B cell (primary cell): ENCODE data around the gene LPGAT1. TPM values are rescaled to one million over a fixed set of nuclear protein-coding genes. Genes with fewer than 3 reads are reported as not detected.

Experiments
- ATAC-seq: fragments of 200-7000 bp; cut with Tn5 transposase; one replicate; pipeline ENCODE4 v1.10.0; 2021; ENCODE audit warnings: low read depth, mild to moderate bottlenecking, moderate number of reproducible peaks, moderate library complexity
- CTCF ChIA-PET: fragments of 350-600 bp; sonication (Branson Sonifier 250); formaldehyde crosslinking; loops from one replicate; lab custom pipeline; 2021; ENCODE audit warnings: antibody characterized with exemption, inconsistent platforms; lab: Charles Lee
- POLR2A ChIA-PET: fragments of 350-600 bp; sonication (Branson Sonifier 250); formaldehyde crosslinking; loops from one replicate; lab custom pipeline; 2021; ENCODE audit warnings: antibody characterized with exemption; lab: Charles Lee
- DNase-seq: peaks from one replicate; pipeline ENCODE4 v3.0.0; 2013
- H2AFZ ChIP-seq: 2 replicates; pipeline ENCODE4 v1.6.1; 2012; ENCODE audit warnings: mild to moderate bottlenecking, low read depth, low read length; ENCODE audit not compliant: insufficient read depth, poor library complexity, severe bottlenecking
- H3K27ac ChIP-seq, 2 donors: 1 replicate in 1 of 2; 2 replicates in 1 of 2; pipeline ENCODE4 v1.5.1; 2012 to 2013; ENCODE audit warnings: low read length in 2 of 2, mild to moderate bottlenecking in 2 of 2, moderate library complexity in 1 of 2
- H3K27me3 ChIP-seq, 4 experiments: fragments of 200-600 bp in 1 of 4; sonication (generic) in 1 of 4; replicated peaks in 1 of 4; 1 replicate in 2 of 4; 2 replicates in 2 of 4; pipeline versions ENCODE4 v1.6.1 to v1.7.0; 2013 to 2016; ENCODE audit warnings: low read length in 3 of 4, mild to moderate bottlenecking in 2 of 4, mixed read lengths in 1 of 4, moderate library complexity in 1 of 4; ENCODE audit not compliant: insufficient read depth in 4 of 4, control insufficient read depth in 3 of 4; ENCODE audit errors: control extremely low read depth in 1 of 4
- H3K36me3 ChIP-seq, 2 experiments: replicated peaks in 1 of 2; 1 replicate in 1 of 2; 2 replicates in 1 of 2; pipeline versions ENCODE4 v1.6.1 to v1.7.1; 2013; ENCODE audit warnings: low read length in 1 of 2; ENCODE audit not compliant: insufficient read depth in 2 of 2, control insufficient read depth in 1 of 2; ENCODE audit errors: control extremely low read depth in 1 of 2, extremely low read depth in 1 of 2
- H3K4me1 ChIP-seq, 2 donors: fragments of 200-600 bp in 1 of 2; sonication (generic) in 1 of 2; 1 replicate in 1 of 2; 2 replicates in 1 of 2; pipeline versions ENCODE4 v1.5.1 to v1.6.1; 2013 to 2017; ENCODE audit warnings: low read length in 2 of 2; ENCODE audit not compliant: control insufficient read depth in 2 of 2, insufficient read depth in 2 of 2
- H3K4me2 ChIP-seq: replicated peaks from 2 replicates; pipeline ENCODE3; 2012; ENCODE audit warnings: mild to moderate bottlenecking, low read depth, low read length; ENCODE audit not compliant: poor library complexity, severe bottlenecking
- H3K4me3 ChIP-seq, 5 experiments: fragments of 200-600 bp in 1 of 5; sonication (generic) in 1 of 5; 1 replicate in 3 of 5; 2 replicates in 2 of 5; pipeline versions ENCODE4 v1.5.1 to v1.7.0; 2011 to 2016; ENCODE audit warnings: low read length in 4 of 5, mild to moderate bottlenecking in 4 of 5, low read depth in 2 of 5, control low read depth in 1 of 5, moderate library complexity in 1 of 5; ENCODE audit not compliant: insufficient read depth in 1 of 5; ENCODE audit errors: control extremely low read depth in 1 of 5, extremely low read depth in 1 of 5
- H3K79me2 ChIP-seq: fragments of 200-600 bp; sonication (generic); one replicate; pipeline ENCODE4 v1.6.0; 2016; ENCODE audit warnings: low read length; ENCODE audit not compliant: control insufficient read depth, insufficient read depth
- H3K9ac ChIP-seq: fragments of 200-600 bp; sonication (generic); 2 replicates; pipeline ENCODE4 v1.6.1; 2017; ENCODE audit warnings: mild to moderate bottlenecking, low read length, moderate library complexity
- H3K9me3 ChIP-seq, 3 donors: one replicate each; pipeline versions ENCODE4 v1.6.1 to v1.7.1; 2013; ENCODE audit warnings: low read length in 2 of 3; ENCODE audit not compliant: control insufficient read depth in 2 of 3, insufficient read depth in 1 of 3; ENCODE audit errors: control extremely low read depth in 1 of 3
- H4K20me1 ChIP-seq: 2 replicates; pipeline ENCODE4 v1.6.0; 2012; ENCODE audit warnings: mild to moderate bottlenecking, low read length; ENCODE audit not compliant: insufficient read depth, control insufficient read depth, poor library complexity, severe bottlenecking
- H3K27ac Mint-ChIP-seq: one replicate; pipeline ENCODE4 v1.8.0; 2021; ENCODE audit warnings: mixed read lengths
- H3K27me3 Mint-ChIP-seq: one replicate; pipeline ENCODE4 v1.8.0; 2021; ENCODE audit warnings: mixed read lengths
- H3K4me1 Mint-ChIP-seq: one replicate; pipeline ENCODE4 v1.8.0; 2021; ENCODE audit warnings: mixed read lengths
- H3K4me3 Mint-ChIP-seq: one replicate; pipeline ENCODE4 v1.8.0; 2021; ENCODE audit warnings: mixed read lengths
- H3K9me3 Mint-ChIP-seq: one replicate; pipeline ENCODE4 v1.8.0; 2022; ENCODE audit warnings: mixed read lengths; ENCODE audit not compliant: insufficient read depth
- CTCF ChIP-seq: fragments of 200-600 bp; IDR thresholded peaks from one replicate; pipeline ENCODE4 v1.8.0; 2022; ENCODE audit warnings: antibody characterized with exemption, mild to moderate bottlenecking
- EZH2 ChIP-seq: IDR thresholded peaks from 2 replicates; pipeline ENCODE4 v1.6.1; 2012; ENCODE audit warnings: borderline replicate concordance, low read depth, mild to moderate bottlenecking, moderate library complexity, low read length; ENCODE audit not compliant: insufficient read depth, poor library complexity, severe bottlenecking
- WGBS: methylation state at CpG from one replicate; pipeline ENCODE4 v1.1.5; 2013; ENCODE audit warnings: missing lambda C conversion rate; ENCODE audit not compliant: insufficient coverage; 5-methylcytosine and 5-hydroxymethylcytosine counted together
- intact Hi-C: fragments of 100-400 bp; cut with micrococcal nuclease; formaldehyde crosslinking; loops from one replicate; pipeline ENCODE4 v1.10.0; 2022
- polyA plus RNA-seq: library from polyadenylated mRNA; depleted of rRNA; stranded (reverse); fragments of >200 nt; gene quantifications from 2 replicates; pipeline ENCODE4 v1.2.3, GENCODE V29; 2012
- total RNA-seq, 2 donors: library from RNA; stranded (reverse); fragments of 120-200 nt in 1 of 2; gene quantifications; 1 replicate in 1 of 2; 2 replicates in 1 of 2; pipeline versions ENCODE4 v1.2.3 to v1.2.4, GENCODE V29; 2013 to 2022

The LPGAT1 gene
- total and polyA plus RNA-seq, 2 donors (not counting 1 experiment from before 2014, with no cell fraction given) = 9.3 to 63.8 TPM

DNA sequence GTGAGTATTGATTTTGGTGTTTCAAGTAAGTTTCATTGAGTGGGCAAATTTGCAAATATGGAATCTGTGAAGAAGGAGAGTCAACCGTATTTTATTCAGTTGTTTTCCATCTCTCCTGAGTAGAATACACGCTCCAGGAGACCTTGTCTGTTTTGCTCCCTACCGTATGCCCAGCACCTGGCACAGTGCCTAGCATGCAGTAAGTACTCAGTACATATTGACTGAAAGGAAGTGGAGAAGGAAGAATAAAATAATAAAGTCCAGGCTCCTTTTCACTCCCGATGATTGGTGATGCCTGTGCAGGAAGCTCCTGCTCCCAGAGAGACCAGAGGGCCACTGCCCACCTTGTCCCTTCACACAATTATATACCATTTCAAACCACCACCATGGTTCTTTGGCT lies 95.8 kb downstream of the LPGAT1 start:
- DNase-seq = no peak
- H3K9ac ChIP-seq = no peak overlapping the region
- WGBS = no CpG with 5 or more reads among the region's 4 CpGs

DNA sequence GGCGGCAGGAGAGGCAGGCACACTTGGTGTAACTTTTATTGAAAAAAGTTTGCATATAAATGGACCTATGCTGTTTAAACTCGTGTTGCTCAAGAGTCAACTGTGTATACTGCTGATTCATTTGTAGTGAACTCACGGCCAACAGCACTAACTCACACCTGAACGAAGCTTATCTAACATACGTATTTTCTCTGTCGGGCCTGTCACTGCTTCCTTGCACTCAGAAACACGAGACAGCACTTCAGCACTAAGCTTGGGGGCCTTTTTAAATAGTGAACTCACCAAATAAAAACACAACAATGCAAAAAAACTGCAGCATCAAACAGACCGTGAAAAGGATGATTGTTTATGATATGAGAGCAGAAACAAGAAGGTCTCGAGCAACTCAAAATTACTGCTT lies 96.2 kb downstream of the LPGAT1 start:
- H3K9me3 Mint-ChIP-seq = no peaks in the 10 kb centered on the region
- intact Hi-C loops = no loop called here
- no peak for ATAC-seq
- ChIA-PET CTCF (no interaction called here), POLR2A (no interaction called here)
- no peaks in the 10 kb centered on the region for H4K20me1 ChIP-seq
- H3K9ac ChIP-seq = no peak overlapping the region
- H3K9me3 ChIP-seq = peaks cover 0 to under 1% (median 0%) of the 10 kb centered on the region in 3 donors
- 90% methylated on average over 6 of the region's 9 CpGs for WGBS
- DNase-seq = no peak
- H3K4me2 ChIP-seq = no peak overlapping the region
- no peaks in the 10 kb centered on the region for H3K79me2 ChIP-seq
- peaks cover 8% of the 10 kb centered on the region for H3K27me3 Mint-ChIP-seq
- H3K4me3 Mint-ChIP-seq = no peak overlapping the region
- H3K4me1 Mint-ChIP-seq = peaks cover 10% of the 10 kb centered on the region
- H3K27ac Mint-ChIP-seq = no peak overlapping the region
- no peak overlapping the region for H2AFZ ChIP-seq
- H3K36me3 ChIP-seq = no peaks in the 10 kb centered on the region
- no peak for TF ChIP-seq EZH2
- no peak for TF ChIP-seq CTCF
- H3K27ac ChIP-seq = no peak overlapping the region
- H3K4me3 ChIP-seq = no peak overlapping the region
- H3K4me1 ChIP-seq = peaks cover 0 to 10% of the 10 kb centered on the region in 2 donors
- H3K27me3 ChIP-seq = no peaks in the 10 kb centered on the region

More for the DNA sequence above, 95.8 kb downstream of the LPGAT1 start:
- ChIA-PET POLR2A (no interaction called here), CTCF (no interaction called here)
- Mint-ChIP-seq H3K4me3 (no peak overlapping the region), H3K9me3 (no peaks in the 10 kb centered on the region), H3K27ac (no peak overlapping the region), H3K4me1 (peaks cover 14% of the 10 kb centered on the region), H3K27me3 (peaks cover 8% of the 10 kb centered on the region)
- no peak overlapping the region for H3K4me3 ChIP-seq
- no peaks in the 10 kb centered on the region for H3K9me3 ChIP-seq
- H3K4me1 ChIP-seq = peaks cover 4 to 15% of the 10 kb centered on the region in 2 donors
- H4K20me1 ChIP-seq = no peaks in the 10 kb centered on the region
- TF ChIP-seq EZH2 = no peak
- TF ChIP-seq CTCF = no peak
- ATAC-seq = no peak
- no peaks in the 10 kb centered on the region for H3K36me3 ChIP-seq
- H3K4me2 ChIP-seq = no peak overlapping the region
- no peak overlapping the region for H3K27ac ChIP-seq
- H3K27me3 ChIP-seq = no peaks in the 10 kb centered on the region
- H3K79me2 ChIP-seq = no peaks in the 10 kb centered on the region
- intact Hi-C loops = no loop called here
- H2AFZ ChIP-seq = no peak overlapping the region
